Measurements from ENCODE around the gene INPP5K. TPM values are rescaled to one million over a fixed set of nuclear protein-coding genes. Genes with fewer than 3 reads are reported as not detected.
A peak's percentile ranks its signal among the peaks of the same experiment; 100 is the strongest.

INPP5K gene
- total and polyA plus RNA-seq, 12 donors, result 11.1 to 91.6 (median 36.2) TPM

DNA sequence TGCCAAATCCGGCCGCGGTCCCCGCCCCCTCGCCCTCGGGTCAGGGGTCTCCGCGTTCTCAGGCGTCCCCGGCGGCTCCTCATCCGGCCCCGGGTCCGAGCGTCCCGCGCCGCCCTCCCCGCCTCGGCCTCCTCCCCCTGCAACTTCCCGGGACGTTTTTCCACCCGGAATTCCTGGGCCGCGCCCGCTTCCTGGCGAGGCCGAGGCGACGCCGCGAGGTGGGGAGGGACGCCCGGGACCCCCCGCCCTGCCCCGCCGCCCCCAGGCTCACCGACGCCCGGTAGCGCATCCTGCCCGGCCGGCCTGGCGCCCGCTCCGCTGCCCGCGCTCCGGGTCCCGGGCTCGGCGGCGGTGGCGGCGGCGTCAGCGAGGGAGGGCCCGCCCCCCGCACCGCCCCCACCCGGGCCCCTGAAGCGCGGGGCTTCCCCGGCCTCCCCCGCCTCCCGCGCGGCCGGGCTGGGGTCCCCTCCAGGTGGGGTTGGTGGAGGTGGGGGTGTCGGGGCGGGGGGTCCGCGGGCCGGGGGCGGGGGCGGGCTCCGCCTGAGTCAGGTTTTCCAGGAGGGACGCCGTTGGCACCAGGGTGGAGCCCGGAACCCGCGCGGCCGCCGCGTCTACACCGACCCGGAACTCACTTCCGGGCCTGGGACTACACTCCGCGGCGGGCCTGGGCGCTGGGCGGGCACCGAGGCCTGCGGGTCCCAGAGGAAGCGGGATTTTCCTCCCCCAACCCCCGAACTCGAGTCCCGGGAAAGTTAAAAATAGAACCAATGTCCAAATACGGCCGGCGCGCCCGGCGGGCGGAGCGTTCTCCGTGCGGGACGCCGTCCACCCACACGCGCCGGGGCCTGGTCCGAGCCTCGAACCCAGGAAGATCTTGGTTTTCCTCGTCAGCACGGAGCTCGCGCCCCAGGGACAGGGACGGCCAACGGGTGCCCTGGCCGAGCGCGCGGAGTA is 30.7 kb downstream of the INPP5K start:
- 2 to 10% (median 3%) methylated on average over 23 to 125 of the region's 127 CpGs for WGBS, 4 donors
- H3K27me3 ChIP-seq, result no peaks in the 10 kb centered on the region
- H3K27ac ChIP-seq, result peak overlapping the region in 4 of 5 donors; percentile 69 to 97 (median 86)
- intact Hi-C loops (cut with DNase I), result no loop called here
- peaks cover 0 to 11% of the 10 kb centered on the region in 2 donors for H3K36me3 ChIP-seq (replicated peaks in 1 of 2)
- H3K9me3 ChIP-seq (replicated peaks in 1 of 3), result no peaks in the 10 kb centered on the region
- H3K4me3 ChIP-seq, result peak overlapping the region in 3 of 4 donors; percentile 18 to 81 (median 55)
- peak; percentile 54 to 75 (median 67) for DNase-seq
- TF ChIP-seq, protein P1, sequence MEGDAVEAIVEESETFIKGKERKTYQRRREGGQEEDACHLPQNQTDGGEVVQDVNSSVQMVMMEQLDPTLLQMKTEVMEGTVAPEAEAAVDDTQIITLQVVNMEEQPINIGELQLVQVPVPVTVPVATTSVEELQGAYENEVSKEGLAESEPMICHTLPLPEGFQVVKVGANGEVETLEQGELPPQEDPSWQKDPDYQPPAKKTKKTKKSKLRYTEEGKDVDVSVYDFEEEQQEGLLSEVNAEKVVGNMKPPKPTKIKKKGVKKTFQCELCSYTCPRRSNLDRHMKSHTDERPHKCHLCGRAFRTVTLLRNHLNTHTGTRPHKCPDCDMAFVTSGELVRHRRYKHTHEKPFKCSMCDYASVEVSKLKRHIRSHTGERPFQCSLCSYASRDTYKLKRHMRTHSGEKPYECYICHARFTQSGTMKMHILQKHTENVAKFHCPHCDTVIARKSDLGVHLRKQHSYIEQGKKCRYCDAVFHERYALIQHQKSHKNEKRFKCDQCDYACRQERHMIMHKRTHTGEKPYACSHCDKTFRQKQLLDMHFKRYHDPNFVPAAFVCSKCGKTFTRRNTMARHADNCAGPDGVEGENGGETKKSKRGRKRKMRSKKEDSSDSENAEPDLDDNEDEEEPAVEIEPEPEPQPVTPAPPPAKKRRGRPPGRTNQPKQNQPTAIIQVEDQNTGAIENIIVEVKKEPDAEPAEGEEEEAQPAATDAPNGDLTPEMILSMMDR (IDR thresholded peaks at IDR 0.05), result no peak
- peak in 1 of 2 donors; percentile 36 for TF ChIP-seq POLR2A (IDR thresholded peaks at IDR 0.05)
- H3K4me1 ChIP-seq (replicated peaks in 1 of 2), result peaks cover 22 to 42% of the 10 kb centered on the region in 2 donors

- 2 to 14% (median 7%) methylated on average over 2 to 19 of the region's 19 CpGs for WGBS, 4 donors
- DNase-seq, result peak in 4 of 7 donors; percentile 25 to 49 (median 41)
- Histone ChIP-seq H3K9me3 (replicated peaks in 1 of 3) (no peaks in the 10 kb centered on the region), H3K27me3 (no peaks in the 10 kb centered on the region), H3K4me1 (replicated peaks in 1 of 2) (peaks cover 20 to 37% of the 10 kb centered on the region in 2 donors), H3K4me3 (peak overlapping the region in 2 of 4 donors; percentile 55 to 81), H3K27ac (peak overlapping the region in 4 of 5 donors; percentile 59 to 97 (median 86)), H3K36me3 (replicated peaks in 1 of 2) (peaks cover 0 to 20% of the 10 kb centered on the region in 2 donors)
- TF ChIP-seq, protein P1 (IDR thresholded peaks at IDR 0.05), result peak in 3 of 6 experiments; percentile 10 to 15 (median 11)
- no peak for TF ChIP-seq POLR2A (IDR thresholded peaks at IDR 0.05)
- intact Hi-C loops (cut with DNase I), result no loop called here
These were observed 31.6 kb downstream of the INPP5K start for GRCh38 chr17:1484676-1485422.

GRCh38 chr17:1484060-1484535 is 32.3 kb downstream of the INPP5K start:
- WGBS, 4 donors, result 92 to 98% (median 94%) methylated on average over 24 to 29 of the region's 29 CpGs
- peak in 1 of 7 donors; percentile 45 for DNase-seq

More at GRCh38 chr17:1484060-1484535, 32.3 kb downstream of the INPP5K start:
- intact Hi-C loops (cut with DNase I), result no loop called here
- Histone ChIP-seq H3K9me3 (replicated peaks in 1 of 3) (no peaks in the 10 kb centered on the region), H3K4me3 (no peak overlapping the region), H3K4me1 (replicated peaks in 1 of 2) (peaks cover 20 to 37% of the 10 kb centered on the region in 2 donors), H3K27ac (peak overlapping the region in 1 of 5 donors; percentile 97), H3K27me3 (no peaks in the 10 kb centered on the region), H3K36me3 (replicated peaks in 1 of 2) (peaks cover 0 to 27% of the 10 kb centered on the region in 2 donors)
- TF ChIP-seq, protein P1 (IDR thresholded peaks at IDR 0.05), result no peak
- no peak for TF ChIP-seq POLR2A (IDR thresholded peaks at IDR 0.05)
